Heart left ventricle (tissue), 16 donors: ENCODE measurements around the gene EPHA7. TPM values are rescaled to one million over a fixed set of nuclear protein-coding genes. Genes with fewer than 3 reads are reported as not detected.

ENCODE experiments used
- ATAC-seq, 4 donors: fragments of 200-7000 bp; cut with Tn5 transposase; one replicate each; pipeline ENCODE4 v1.9.1; 2020 to 2022; ENCODE audit warnings: moderate library complexity in 4 of 4, mild to moderate bottlenecking in 3 of 4, moderate number of reproducible peaks in 1 of 4
- DNase-seq, 5 donors: peaks; one replicate each; pipeline ENCODE4 v3.0.0-alpha.2; 2020
- H3K27ac ChIP-seq, 12 donors: fragments of 200-600 bp; sonication (generic) in 4 of 12; one replicate each; pipeline versions ENCODE4 v1.5.0 to v1.8.0; 2016 to 2022; ENCODE audit warnings: mild to moderate bottlenecking in 2 of 12
- H3K27me3 ChIP-seq, 9 donors: fragments of 200-600 bp; sonication (generic) in 2 of 9; one replicate each; pipeline versions ENCODE4 v1.5.1 to v1.8.0; 2016 to 2022; ENCODE audit warnings: mild to moderate bottlenecking in 3 of 9
- H3K36me3 ChIP-seq, 9 donors: fragments of 200-600 bp; sonication (generic) in 2 of 9; one replicate each; pipeline versions ENCODE4 v1.5.0 to v1.8.0; 2018 to 2022; ENCODE audit warnings: mild to moderate bottlenecking in 2 of 9
- H3K4me1 ChIP-seq, 12 donors: fragments of 200-600 bp; sonication (generic) in 4 of 12; one replicate each; pipeline versions ENCODE4 v1.5.0 to v1.8.0; 2016 to 2022; ENCODE audit warnings: mild to moderate bottlenecking in 3 of 12
- H3K4me3 ChIP-seq, 12 donors: fragments of 200-600 bp; sonication (generic) in 4 of 12; one replicate each; pipeline versions ENCODE4 v1.5.0 to v1.8.0; 2017 to 2022; ENCODE audit warnings: mild to moderate bottlenecking in 9 of 12, moderate library complexity in 4 of 12
- H3K9me3 ChIP-seq, 12 donors: fragments of 200-600 bp; sonication (generic) in 4 of 12; one replicate each; pipeline versions ENCODE4 v1.5.0 to v1.8.0; 2016 to 2022; ENCODE audit warnings: mild to moderate bottlenecking in 1 of 12
- POLR2A ChIP-seq, 2 donors: fragments of 450-650 bp; IDR thresholded peaks; one replicate each; pipeline ENCODE4 v1.6.1; 2017; ENCODE audit warnings: antibody characterized with exemption in 2 of 2, mild to moderate bottlenecking in 2 of 2, moderate library complexity in 2 of 2
- WGBS, 4 donors: extraction: QIAGEN DNeasy Blood & Tissue Kit in 2 of 4; methylation state at CpG; one replicate each; pipeline versions ENCODE4 v1.1.5 to v1.1.7; 2013 to 2018; 5-methylcytosine and 5-hydroxymethylcytosine counted together
- intact Hi-C, 10 donors: fragments of 100-400 bp; cut with DNase I; formaldehyde crosslinking; loops; one replicate each; pipeline versions ENCODE4 v1.11.1 to v1.14.2; 2022
- polyA plus RNA-seq, 2 donors: library from polyadenylated mRNA; stranded (reverse); fragments of 200-250 nt; gene quantifications; one replicate each; pipeline ENCODE4 v1.2.3, GENCODE V29; 2013
- total RNA-seq, 9 donors: library from RNA; depleted of rRNA in 2 of 9; stranded (reverse); fragments of >200 nt in 2 of 9; fragmentation: NEBNext Ultra II Directional in 3 of 9; extraction: Animal tissue kit (Norgen Biotek cat#: 25700) in 3 of 9; gene quantifications; one replicate each; pipeline versions ENCODE4 v1.1.0 to v1.2.4, GENCODE V29; 2016 to 2023
- TF ChIP-seq, protein P1 (sequence below), 12 donors: fragments of 200-600 bp; sonication (generic) in 4 of 12; IDR thresholded peaks; one replicate each; pipeline versions ENCODE4 v1.5.0 to v1.8.0; 2018 to 2022; ENCODE audit warnings: antibody characterized with exemption in 12 of 12, mild to moderate bottlenecking in 5 of 12
- donor health status: ischemic (EF 13 %, LVEDD 7.1; RV severe dilation, severe dysfunction).
- donor health status: healthy with polysubstance abuse.
- donor health status: DM: no; HTN: yes; CAD: no.
- donor health status: DM: no; HTN: no; CAD: no.
- donor health status: ischemic (EF 25% LVEDD 6.9; RV normal size, moderate dysfunction).
- donor health status: ischemic (EF 25% LVEDD 5.7; RV mildly dilated, moderate dysfunction).
- donor health status: healthy.
- donor health status: DM: yes; HTN: yes; CAD: no.
- donor health status: ischemic (EF 35%, LVEDD 5.7; RV mildly dilated, moderate dysfunction).
- donor health status: nonischemic (EF 11% LVEDD 7.7; RV severe dilation, severe dysfunction).
- donor health status: DM: yes; HTN: yes; CAD: no.
- donor health status: PGD.
- donor health status: ischemic (EF 29% LVEDD 5.4; RV normal size, mild dysfunction).
- donor health status: nonischemic (EF 23%, LVEDD 6.1; RV moderate dilation, normal function).

The EPHA7 gene
- total and polyA plus RNA-seq, 11 donors, result 1.3 to 12.1 (median 3.0) TPM

DNA sequence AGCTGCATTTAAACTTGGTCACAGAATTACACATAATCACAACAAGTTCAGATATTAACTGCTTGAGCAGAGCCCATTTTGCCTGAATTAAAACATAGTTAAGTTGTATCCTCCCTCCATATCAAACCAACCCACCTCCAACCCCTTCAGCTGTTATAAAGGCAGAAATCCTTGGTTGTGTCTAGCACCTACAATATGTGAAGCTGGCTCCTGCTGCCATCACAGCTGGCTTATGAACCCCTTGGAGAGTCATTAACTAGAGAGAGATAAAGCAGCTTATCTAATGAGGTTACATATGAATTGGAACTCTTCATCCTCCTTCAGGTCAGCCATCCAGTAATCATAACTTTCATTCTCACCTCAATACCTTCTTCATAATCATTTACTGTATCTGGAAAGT is 101.8 kb downstream of the EPHA7 start:
- ATAC-seq, result no peak
- Histone ChIP-seq H3K9me3 (no peaks in the 10 kb centered on the region), H3K4me1 (no peaks in the 10 kb centered on the region), H3K27me3 (no peaks in the 10 kb centered on the region), H3K27ac (no peak overlapping the region), H3K4me3 (no peak overlapping the region), H3K36me3 (no peaks in the 10 kb centered on the region)
- no peak for DNase-seq
- TF ChIP-seq, protein P1, sequence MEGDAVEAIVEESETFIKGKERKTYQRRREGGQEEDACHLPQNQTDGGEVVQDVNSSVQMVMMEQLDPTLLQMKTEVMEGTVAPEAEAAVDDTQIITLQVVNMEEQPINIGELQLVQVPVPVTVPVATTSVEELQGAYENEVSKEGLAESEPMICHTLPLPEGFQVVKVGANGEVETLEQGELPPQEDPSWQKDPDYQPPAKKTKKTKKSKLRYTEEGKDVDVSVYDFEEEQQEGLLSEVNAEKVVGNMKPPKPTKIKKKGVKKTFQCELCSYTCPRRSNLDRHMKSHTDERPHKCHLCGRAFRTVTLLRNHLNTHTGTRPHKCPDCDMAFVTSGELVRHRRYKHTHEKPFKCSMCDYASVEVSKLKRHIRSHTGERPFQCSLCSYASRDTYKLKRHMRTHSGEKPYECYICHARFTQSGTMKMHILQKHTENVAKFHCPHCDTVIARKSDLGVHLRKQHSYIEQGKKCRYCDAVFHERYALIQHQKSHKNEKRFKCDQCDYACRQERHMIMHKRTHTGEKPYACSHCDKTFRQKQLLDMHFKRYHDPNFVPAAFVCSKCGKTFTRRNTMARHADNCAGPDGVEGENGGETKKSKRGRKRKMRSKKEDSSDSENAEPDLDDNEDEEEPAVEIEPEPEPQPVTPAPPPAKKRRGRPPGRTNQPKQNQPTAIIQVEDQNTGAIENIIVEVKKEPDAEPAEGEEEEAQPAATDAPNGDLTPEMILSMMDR (IDR thresholded peaks at IDR 0.05), result no peak
- no peak for TF ChIP-seq POLR2A (IDR thresholded peaks at IDR 0.05)
- intact Hi-C loops, result no loop called here

DNA sequence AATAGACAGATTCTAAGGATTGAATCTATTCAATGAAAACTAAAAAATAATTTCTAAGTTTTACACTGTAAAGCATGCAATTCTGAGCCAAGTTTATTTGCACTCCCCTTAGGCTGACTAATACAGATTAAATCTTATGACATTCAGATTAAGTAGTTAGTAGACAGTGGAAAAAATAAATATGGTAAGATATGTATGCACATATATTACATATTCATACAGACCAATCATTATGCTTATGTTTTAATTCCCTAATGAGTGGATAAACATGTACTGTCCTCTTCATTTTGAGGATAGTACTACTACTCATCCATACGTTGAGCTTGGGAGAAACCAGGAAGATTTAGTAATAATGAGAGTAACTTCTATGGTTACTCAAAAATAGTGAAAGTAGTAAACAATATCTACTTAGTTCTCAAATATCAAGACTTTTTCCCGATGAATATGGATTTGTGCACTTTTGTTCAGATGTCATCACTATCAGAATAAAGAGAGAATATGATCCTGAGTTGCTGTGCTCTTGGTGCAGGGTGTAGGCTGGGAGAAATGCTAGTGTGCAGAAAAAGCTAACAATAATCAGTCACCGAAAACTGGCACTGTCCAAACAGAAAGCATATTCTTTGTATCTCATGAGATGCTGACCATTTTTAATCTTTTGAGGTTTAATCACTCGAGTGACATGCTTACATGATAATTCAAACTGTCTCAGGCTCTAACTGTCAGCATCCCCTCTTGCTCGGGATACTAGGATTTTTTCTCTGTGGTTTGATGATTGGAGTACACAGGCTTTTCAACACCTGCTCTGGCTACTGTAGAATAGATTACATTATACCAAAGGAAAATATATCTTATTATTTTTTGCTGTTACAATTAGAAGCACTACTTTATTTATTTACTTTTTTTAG is 111.6 kb downstream of the EPHA7 start:
- no peak for TF ChIP-seq POLR2A (IDR thresholded peaks at IDR 0.05)
- TF ChIP-seq, protein P1 (IDR thresholded peaks at IDR 0.05), result no peak
- Histone ChIP-seq H3K4me1 (no peaks in the 10 kb centered on the region), H3K9me3 (no peaks in the 10 kb centered on the region), H3K27me3 (no peaks in the 10 kb centered on the region), H3K27ac (no peak overlapping the region), H3K4me3 (no peak overlapping the region), H3K36me3 (no peaks in the 10 kb centered on the region)
- intact Hi-C loops, result no loop called here
- ATAC-seq (no peak), DNase-seq (no peak)
- WGBS, 4 donors, result 38 to 40% (median 39%) methylated on average over 5 of the region's 5 CpGs

DNA sequence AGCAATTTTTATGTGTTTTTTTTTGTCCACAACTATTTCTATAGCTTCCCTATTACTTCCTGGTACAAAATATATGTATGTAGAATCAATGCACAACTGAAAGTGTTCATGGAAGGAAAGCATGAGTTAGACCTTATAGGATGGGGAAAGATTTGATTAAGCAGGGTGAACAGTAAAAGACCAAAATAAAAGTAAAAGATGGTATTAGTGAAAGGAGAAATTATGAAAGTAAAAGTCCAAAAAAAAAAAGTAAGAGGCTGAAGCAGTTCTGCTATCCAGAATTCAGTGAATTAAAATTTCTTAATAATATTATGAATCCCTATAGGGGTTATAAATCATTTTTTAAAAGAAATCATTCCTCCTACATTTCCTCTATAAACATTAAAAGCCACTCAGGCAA is 114.3 kb downstream of the EPHA7 start:
- no peak for DNase-seq
- Histone ChIP-seq H3K4me3 (no peak overlapping the region), H3K27me3 (no peaks in the 10 kb centered on the region), H3K36me3 (no peaks in the 10 kb centered on the region), H3K9me3 (no peaks in the 10 kb centered on the region), H3K4me1 (no peaks in the 10 kb centered on the region), H3K27ac (no peak overlapping the region)
- no peak for ATAC-seq
- intact Hi-C loops, result no loop called here
- TF ChIP-seq, protein P1 (IDR thresholded peaks at IDR 0.05), result no peak
- no peak for TF ChIP-seq POLR2A (IDR thresholded peaks at IDR 0.05)

DNA sequence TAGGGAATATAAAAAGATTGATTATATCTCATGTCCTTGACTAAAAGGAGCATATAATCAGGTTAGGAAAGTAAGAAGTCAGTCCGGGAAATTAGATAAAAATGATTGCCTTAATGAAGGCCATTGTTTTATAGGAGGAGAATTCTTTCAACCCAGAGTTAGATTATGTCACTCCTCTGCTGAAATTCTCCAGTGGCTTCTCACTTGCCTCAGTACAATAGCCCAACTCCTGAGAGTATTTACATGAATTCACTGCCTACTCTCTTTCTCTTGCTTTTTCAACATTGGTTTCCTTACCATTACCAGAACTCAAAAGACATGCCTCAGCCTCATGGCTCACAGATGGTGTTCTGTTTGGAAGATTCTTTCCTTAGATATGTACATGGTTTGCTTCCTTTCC is 114.9 kb downstream of the EPHA7 start:
- 73 to 87% (median 83%) methylated on average over 1 of the region's 1 CpG for WGBS, 4 donors
- ATAC-seq, result no peak
- no peaks in the 10 kb centered on the region for H3K4me1 ChIP-seq
- no peak for TF ChIP-seq POLR2A (IDR thresholded peaks at IDR 0.05)
- TF ChIP-seq, protein P1 (IDR thresholded peaks at IDR 0.05), result no peak
- no peak for DNase-seq
- H3K36me3 ChIP-seq, result no peaks in the 10 kb centered on the region
- H3K9me3 ChIP-seq, result peaks cover 0 to 5% (median 0%) of the 10 kb centered on the region in 12 donors
- no peak overlapping the region for H3K4me3 ChIP-seq
- intact Hi-C loops, result no loop called here
- H3K27me3 ChIP-seq, result no peaks in the 10 kb centered on the region
- H3K27ac ChIP-seq, result no peak overlapping the region
